Mononuclear cell (primary cell): Measurements from ENCODE around the gene NYAP1. TPM values are rescaled to one million over a fixed set of nuclear protein-coding genes. Genes with fewer than 3 reads are reported as not detected.
"Not testable (repeated sequence)": the region's sequence is repeated elsewhere in the genome, so short reads cannot be mapped to it uniquely, and the experiment has no call there.

Experiments
- H3K27me3 ChIP-seq: 2 replicates; pipeline ENCODE4 v1.6.0; 2011; ENCODE audit warnings: low read length, control low read depth; ENCODE audit not compliant: insufficient read depth
- H3K4me1 ChIP-seq: 2 replicates; pipeline ENCODE4 v1.5.1; 2011; ENCODE audit warnings: mild to moderate bottlenecking, low read length, control low read depth; ENCODE audit not compliant: insufficient read depth
- H3K4me3 ChIP-seq: 2 replicates; pipeline ENCODE4 v1.5.1; 2011; ENCODE audit warnings: mild to moderate bottlenecking, low read length, moderate library complexity
- H3K9me3 ChIP-seq: 2 replicates; pipeline ENCODE4 v1.5.1; 2011; ENCODE audit warnings: low read depth, mild to moderate bottlenecking, control low read depth, low read length
- total RNA-seq: library from RNA; depleted of rRNA; stranded (reverse); fragments of >200 nt; gene quantifications from one replicate; pipeline ENCODE4 v1.2.3, GENCODE V29; 2012

NYAP1 gene
- total RNA-seq, 1 donor: 0.10 TPM

DNA sequence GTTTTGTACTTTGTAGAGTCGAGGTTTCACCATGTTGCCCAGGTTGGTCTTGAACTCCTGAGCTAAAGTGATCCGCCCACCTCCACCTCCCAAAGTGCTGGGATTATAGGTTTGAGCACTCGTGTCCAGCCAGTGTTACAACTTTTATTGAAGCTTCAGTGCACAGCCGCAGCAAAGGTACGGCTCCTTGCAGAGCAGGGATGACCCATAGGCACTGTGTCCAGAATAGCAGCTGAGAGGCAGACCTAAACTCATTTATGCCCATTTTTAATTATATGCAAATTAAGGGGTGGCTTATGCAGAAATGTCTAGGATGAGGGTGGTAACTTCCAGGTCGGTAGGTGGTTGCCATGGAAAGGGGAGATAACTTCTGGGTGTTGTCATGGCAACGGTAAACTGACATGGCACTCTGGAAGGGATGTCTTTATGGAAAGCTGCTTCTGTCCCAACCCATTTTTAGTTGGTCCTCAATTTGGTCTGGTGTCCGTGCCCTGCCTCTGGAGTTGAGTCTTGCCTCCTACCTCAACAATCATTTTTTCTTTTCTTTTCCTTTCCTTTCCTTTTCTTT, 22.7 kb downstream of the NYAP1 start:
- H3K4me1 ChIP-seq: no peaks in the 10 kb centered on the region
- H3K9me3 ChIP-seq: no peaks in the 10 kb centered on the region
- H3K4me3 ChIP-seq: no peak overlapping the region
- no peaks in the 10 kb centered on the region for H3K27me3 ChIP-seq

DNA sequence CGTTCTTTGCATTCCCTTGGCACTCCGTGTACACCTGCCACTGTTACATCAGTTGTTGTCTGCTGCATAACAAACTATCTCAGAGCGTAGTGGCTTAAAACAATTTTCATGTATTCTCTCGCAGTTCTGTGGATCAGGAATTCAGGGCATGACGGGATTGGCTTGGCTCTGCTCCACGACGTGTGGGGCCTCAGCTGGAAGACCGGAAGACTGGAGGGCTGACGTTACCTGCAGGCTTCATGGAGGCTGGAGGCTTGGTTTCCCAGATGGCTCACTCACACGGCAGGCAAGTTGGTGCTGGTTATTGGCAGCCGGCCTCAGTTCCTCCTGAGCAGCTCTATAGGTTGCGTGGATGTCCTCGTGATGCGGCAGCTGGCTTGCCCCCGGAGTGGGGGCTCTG, 25.5 kb downstream of the NYAP1 start:
- Histone ChIP-seq H3K4me3 (no peak overlapping the region), H3K27me3 (no peaks in the 10 kb centered on the region), H3K9me3 (no peaks in the 10 kb centered on the region), H3K4me1 (no peaks in the 10 kb centered on the region)

DNA sequence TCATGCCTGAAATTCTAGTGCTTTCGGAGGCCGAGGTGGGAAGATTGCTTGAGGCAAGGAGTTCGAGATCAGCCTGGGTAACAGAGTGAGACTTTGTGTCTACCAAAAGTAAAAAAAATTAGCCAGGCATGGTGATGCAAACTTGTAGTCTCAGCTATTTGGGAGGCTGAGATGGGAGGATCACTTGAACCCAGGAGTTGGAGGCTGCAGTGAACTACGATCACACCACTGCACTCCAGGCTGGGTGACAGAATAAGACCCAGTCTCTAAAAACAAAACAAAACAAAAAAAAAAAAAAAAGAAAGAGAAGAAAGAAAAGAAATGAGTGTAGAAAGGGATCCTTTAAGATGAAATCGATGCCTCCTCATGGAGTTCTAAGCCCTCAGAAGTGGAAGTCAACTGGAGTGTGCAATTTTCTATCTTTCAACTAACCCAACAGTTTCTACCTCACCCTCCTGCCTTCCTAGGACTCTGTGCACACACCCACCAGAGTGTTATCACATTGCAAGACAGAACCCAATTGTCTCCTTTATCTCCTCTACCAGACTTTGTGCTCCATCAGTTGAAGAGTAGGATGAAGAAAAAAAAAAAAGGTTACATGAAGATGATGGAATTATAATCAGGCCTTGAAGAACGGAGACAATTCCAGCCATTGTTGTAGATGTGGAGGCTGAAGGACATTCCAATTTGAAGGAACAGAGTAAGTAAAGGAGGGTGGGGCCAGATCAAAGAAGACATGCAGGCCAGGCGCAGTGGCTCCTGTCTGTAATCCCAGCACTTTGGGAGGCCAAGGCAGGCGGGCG, 26.9 kb downstream of the NYAP1 start:
- peaks cover 8% of the 10 kb centered on the region for H3K4me1 ChIP-seq
- H3K4me3 ChIP-seq: no peak overlapping the region
- H3K9me3 ChIP-seq: no peaks in the 10 kb centered on the region
- H3K27me3 ChIP-seq: no peaks in the 10 kb centered on the region

DNA sequence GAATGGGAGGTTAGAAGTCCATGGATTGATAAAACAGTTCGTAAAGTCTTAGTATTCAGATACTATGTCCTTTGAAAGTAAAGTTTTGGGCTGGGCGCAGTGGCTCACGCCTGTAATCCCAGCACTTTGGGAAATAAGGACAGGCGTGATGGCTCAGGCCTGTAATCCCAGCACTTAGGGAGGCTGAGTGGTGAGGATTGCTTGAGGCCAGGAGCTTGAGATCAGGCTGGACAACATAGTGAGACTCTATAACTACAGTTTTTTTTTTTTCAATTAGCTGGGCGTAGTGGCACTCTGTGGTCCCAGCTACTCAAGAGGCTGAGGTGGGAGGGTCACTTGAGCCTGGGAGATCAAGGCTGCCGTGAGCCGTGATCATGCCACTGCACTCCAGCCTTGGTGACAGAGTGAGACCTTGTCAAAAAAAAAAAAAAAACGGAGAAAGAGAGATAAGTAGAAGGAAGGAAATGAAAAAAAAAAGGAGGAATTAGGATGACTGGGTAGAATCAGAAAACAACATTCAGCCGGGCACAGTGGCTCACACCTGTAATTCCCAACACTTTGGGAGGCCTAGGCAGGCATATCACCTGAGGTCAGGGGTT, 29.6 kb downstream of the NYAP1 start:
- H3K27me3 ChIP-seq: no peaks in the 10 kb centered on the region
- peaks cover 27% of the 10 kb centered on the region for H3K4me1 ChIP-seq
- H3K9me3 ChIP-seq: no peaks in the 10 kb centered on the region
- H3K4me3 ChIP-seq: no peak overlapping the region

DNA sequence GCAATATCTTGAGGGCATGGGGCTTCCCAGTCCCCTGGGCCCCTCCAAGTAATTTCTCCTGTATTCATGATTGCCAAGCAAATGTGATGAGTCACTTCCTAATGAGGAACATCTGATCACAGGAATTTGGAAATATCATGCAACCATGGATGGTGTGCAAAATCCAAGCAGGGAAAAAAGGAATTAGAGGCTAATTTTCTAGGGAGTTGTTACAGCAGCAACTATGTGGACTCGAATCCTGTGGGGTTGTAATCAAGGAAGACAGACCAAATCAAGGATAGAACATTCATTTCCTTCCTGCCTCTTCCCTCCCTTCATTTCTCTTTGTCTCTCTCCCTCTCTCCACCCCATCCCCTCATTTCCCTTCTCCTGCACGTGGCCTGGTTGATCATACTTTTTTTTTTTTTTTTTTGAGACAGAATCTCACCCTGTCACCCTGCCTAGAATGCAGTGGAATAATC, 31.4 kb downstream of the NYAP1 start:
- Histone ChIP-seq H3K27me3 (no peaks in the 10 kb centered on the region), H3K4me3 (no peak overlapping the region), H3K9me3 (no peaks in the 10 kb centered on the region), H3K4me1 (peaks cover 27% of the 10 kb centered on the region)

DNA sequence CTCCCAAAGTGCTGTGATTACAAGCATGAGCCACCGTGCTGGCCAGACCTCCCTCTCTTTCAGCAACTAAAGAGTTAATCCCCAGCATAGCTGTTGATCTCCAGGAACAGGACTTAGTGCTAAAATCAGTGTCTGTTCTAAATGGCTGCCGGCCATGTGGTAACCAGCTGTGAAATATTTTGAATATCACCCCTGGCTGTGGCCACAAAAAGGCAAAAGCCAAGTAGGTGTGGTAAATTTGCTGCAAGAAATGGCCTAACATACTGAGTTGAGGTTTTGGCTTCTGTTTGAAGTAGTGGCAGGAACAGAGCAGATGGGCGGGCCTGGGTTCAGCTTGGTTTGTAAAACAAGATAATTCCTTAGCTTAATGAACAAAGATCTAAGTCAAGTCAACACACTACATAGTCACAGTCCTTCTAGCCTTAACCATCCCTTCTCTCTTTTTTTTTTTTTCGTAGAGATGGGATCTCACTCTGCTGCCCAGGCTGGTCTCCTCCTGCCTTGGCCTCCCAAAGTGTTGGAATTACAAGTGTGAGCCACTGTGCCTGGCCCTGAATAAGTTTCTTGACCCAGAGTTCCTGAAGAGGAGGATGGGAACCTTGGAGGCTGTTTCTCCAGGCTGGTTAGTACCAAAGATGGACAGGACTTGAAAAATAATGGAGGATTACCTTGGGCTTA, 32.5 kb downstream of the NYAP1 start:
- H3K4me3 ChIP-seq: no peak overlapping the region
- H3K27me3 ChIP-seq: no peaks in the 10 kb centered on the region
- H3K4me1 ChIP-seq: peaks cover 27% of the 10 kb centered on the region
- H3K9me3 ChIP-seq: no peaks in the 10 kb centered on the region

DNA sequence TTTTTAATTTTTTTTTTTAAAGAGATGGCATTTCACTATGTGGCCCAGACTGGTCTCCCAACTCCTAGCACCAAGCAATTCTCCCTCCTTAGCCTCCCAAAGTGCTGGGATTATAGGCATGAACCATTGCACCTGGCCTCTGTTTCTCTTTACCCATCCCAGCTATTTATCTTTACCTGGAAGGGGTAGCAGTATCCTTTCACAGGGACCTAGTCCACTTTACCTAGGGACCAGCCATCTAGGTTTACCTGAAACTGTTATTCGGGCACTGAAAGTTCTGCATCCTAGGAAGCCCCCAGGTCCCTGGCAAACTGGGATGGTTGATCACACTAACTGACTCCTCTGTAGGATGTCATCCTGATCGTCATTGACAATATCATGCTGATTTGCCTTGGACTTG, 33.6 kb downstream of the NYAP1 start:
- no peaks in the 10 kb centered on the region for H3K27me3 ChIP-seq

DNA sequence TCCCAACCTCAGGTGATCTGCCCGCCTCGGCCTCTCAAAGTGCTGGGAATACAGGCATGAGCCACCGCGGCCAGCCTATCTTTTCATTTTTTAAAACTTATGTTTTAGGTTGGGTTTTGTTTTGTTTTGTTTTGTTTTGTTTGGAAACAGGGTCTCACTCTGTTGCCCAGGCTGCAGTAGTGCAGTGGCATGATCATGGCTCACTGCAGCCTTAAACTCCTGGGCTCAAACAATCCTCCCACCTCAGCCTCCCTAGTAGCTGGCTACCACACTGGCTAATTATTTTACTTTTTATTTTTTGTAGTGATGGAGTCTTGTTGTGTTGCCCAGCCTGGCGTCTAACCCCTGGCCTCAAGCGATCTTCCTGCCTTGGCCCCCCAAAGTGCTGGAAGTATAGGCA, 35.9 kb downstream of the NYAP1 start:
- H3K4me1 ChIP-seq: peaks cover 27% of the 10 kb centered on the region
- no peaks in the 10 kb centered on the region for H3K27me3 ChIP-seq
- no peaks in the 10 kb centered on the region for H3K9me3 ChIP-seq
- H3K4me3 ChIP-seq: no peak overlapping the region

More for the DNA sequence above, 33.6 kb downstream of the NYAP1 start:
- Histone ChIP-seq H3K4me1 (peaks cover 27% of the 10 kb centered on the region), H3K9me3 (no peaks in the 10 kb centered on the region), H3K4me3 (no peak overlapping the region)

DNA sequence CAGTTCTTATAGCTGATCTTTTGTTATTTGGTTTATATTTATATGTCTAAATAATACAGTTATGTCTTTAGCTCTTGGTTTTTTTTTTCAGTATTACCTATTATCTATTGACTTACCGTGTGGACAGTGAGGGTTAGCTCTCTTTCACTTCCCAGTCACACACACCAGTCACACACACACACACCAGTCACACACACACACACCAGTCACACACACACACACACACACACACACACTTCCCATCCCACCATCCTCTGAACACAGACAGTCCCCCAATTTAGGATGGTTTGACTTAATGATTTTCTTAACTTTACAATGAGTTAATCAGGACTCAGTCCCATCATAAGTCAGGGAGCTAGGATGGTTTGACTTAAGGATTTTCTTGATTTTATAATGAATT, 36.4 kb downstream of the NYAP1 start:
- no peaks in the 10 kb centered on the region for H3K9me3 ChIP-seq
- no peak overlapping the region for H3K4me3 ChIP-seq
- H3K4me1 ChIP-seq: peaks cover 23% of the 10 kb centered on the region
- H3K27me3 ChIP-seq: no peaks in the 10 kb centered on the region

DNA sequence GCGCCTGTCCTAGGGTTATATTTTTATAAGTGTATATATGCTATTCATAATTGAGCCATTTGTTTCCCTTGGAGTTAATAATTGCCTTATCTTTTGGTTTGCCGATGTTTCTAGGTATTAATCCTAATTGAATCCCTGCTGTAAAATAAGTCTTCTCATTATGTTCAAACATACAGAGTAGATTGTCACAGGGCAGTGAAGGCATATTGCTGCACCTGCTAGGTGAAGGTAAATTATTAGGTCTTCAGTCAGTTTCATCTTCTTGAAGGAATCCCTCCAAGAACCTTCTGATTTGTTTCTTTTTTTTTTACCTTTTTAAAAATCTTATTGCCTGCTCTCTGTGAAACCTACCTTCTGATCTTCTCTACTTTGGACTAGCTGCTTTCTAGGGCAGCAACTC, 37.3 kb downstream of the NYAP1 start:
- peaks cover 14% of the 10 kb centered on the region for H3K4me1 ChIP-seq
- H3K4me3 ChIP-seq: no peak overlapping the region
- no peaks in the 10 kb centered on the region for H3K9me3 ChIP-seq
- no peaks in the 10 kb centered on the region for H3K27me3 ChIP-seq

DNA sequence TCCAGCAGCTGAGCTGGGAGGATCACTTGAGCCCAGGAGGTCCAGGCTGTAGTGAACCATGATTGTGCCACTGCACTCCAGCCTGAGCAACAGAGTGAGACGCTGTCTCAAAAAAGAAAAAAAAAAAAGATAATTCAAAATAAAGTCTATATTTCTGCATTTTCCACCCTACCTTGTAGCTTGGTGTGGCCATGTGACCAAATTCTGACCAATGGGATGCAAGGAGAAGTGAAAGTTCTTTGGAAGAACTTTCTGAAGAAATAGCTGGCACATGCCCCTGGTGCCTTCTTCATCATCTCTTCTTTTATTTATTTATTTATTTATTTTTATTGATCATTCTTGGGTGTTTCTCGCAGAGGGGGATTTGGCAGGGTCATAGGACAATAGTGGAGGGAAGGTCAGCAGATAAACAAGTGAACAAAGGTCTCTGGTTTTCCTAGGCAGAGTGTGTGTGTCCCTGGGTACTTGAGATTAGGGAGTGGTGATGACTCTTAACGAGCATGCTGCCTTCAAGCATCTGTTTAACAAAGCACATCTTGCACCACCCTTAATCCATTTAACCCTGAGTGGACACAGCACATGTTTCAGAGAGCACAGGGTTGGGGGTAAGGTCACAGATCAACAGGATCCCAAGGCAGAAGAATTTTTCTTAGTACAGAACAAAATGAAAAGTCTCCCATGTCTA, 38.3 kb downstream of the NYAP1 start:
- H3K4me3 ChIP-seq, H3K27me3 ChIP-seq, H3K4me1 ChIP-seq, H3K9me3 ChIP-seq: not testable (repeated sequence)

DNA sequence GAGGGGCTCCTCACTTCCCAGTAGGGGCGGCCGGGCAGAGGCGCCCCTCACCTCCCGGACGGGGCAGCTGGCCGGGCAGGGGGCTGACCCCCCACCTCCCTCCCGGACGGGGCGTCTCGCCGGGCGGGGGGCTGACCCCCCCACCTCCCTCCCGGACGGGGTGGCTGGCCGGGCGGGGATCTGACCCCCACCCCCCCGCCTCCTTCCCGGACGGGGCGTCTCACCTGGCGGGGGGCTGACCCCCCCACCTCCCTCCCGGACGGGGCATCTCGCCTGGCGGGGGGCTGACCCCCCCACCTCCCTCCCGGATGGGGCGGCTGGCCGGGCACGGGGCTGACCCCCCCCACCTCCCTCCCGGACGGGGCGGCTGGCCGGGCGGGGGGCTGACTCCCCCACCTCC, 39.5 kb downstream of the NYAP1 start:
- H3K4me3 ChIP-seq, H3K27me3 ChIP-seq, H3K9me3 ChIP-seq, H3K4me1 ChIP-seq: not testable (repeated sequence)

DNA sequence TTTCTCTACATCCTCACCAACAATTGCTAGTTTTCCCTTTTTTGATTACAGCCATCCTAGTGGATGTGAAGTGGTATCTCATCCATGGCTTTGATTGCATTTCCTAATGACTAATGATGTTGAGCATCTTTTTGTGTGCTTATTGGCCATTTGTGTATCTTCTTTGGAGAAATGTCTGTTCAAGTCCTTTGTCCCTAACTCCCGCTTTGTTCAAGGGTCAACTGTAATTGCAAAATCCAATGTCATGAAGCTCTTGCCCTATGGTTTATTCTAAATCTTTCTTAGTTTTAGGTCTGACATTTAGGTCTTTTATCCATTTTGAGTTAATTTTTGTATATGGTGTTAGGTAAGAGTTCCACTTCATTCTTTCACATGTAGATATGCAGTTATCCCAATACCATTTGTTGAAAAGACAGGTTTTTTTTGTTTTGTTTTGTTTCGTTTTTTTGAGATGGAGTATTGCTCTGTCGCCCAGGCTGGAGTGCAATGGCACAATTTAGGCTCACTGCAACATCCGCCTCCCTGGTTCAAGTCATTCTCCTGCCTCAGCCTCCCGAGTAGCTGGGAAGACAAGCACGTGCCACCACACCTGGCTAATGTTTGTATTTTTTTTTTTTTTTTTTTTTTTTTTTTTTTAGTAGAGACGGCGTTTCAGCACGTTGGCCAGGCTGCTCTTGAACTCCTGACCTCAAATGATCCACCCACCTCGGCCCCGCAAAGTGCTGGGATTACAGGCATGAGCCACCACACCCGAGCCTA, 44.6 kb downstream of the NYAP1 start:
- H3K27me3 ChIP-seq, H3K9me3 ChIP-seq, H3K4me3 ChIP-seq, H3K4me1 ChIP-seq: not testable (repeated sequence)
